ENCODE measurements around the gene ATP9B.

The ATP9B gene

GRCh38 chr18:79242246-79242645 lies 173.1 kb downstream of the ATP9B start:
- no peak for DNase-seq (ENCODE audit: low read depth)
- no peak for TF ChIP-seq CTCF (IDR thresholded peaks at IDR 0.05; ENCODE audit: insufficient read depth, low read depth, low read length, missing control alignments)
- no peak overlapping the region for H3K4me3 ChIP-seq (ENCODE audit: low read length)

GRCh38 chr18:79245517-79246001 lies 176.4 kb downstream of the ATP9B start:
- peak; percentile 71 for DNase-seq (ENCODE audit: low read depth)
- no peak for TF ChIP-seq CTCF (IDR thresholded peaks at IDR 0.05; ENCODE audit: insufficient read depth, low read depth, low read length, missing control alignments)
- no peak overlapping the region for H3K4me3 ChIP-seq (ENCODE audit: low read length)

- peak; percentile 87 for DNase-seq (ENCODE audit: low read depth)
- H3K4me3 ChIP-seq (ENCODE audit: low read length): no peak overlapping the region
- peak; percentile 54 for TF ChIP-seq CTCF (IDR thresholded peaks at IDR 0.05; ENCODE audit: insufficient read depth, low read depth, low read length, missing control alignments)
Measured at GRCh38 chr18:79246309-79247108, 177.3 kb downstream of the ATP9B start.

GRCh38 chr18:79248495-79249060 lies 179.4 kb downstream of the ATP9B start:
- DNase-seq (ENCODE audit: low read depth): peak; percentile 19
- TF ChIP-seq CTCF (IDR thresholded peaks at IDR 0.05; ENCODE audit: insufficient read depth, low read depth, low read length, missing control alignments): no peak
- no peak overlapping the region for H3K4me3 ChIP-seq (ENCODE audit: low read length)

- no peak for TF ChIP-seq CTCF (IDR thresholded peaks at IDR 0.05; ENCODE audit: insufficient read depth, low read depth, low read length, missing control alignments)
- no peak overlapping the region for H3K4me3 ChIP-seq (ENCODE audit: low read length)
- DNase-seq (ENCODE audit: low read depth): no peak
Measured at GRCh38 chr18:79250301-79250981, 181.2 kb downstream of the ATP9B start.

GRCh38 chr18:79251021-79251420 lies 181.8 kb downstream of the ATP9B start:
- no peak overlapping the region for H3K4me3 ChIP-seq (ENCODE audit: low read length)
- DNase-seq (ENCODE audit: low read depth): no peak
- no peak for TF ChIP-seq CTCF (IDR thresholded peaks at IDR 0.05; ENCODE audit: insufficient read depth, low read depth, low read length, missing control alignments)

Measured in epithelial cell of esophagus (primary cell).